DND-41 (cell line): ENCODE data around the gene LAPTM5.

Source experiments
- EZH2 ChIP-seq: IDR thresholded peaks from 3 replicates; pipeline ENCODE4 v1.6.1; 2012; ENCODE audit warnings: borderline replicate concordance, low read depth, mild to moderate bottlenecking, moderate library complexity, low read length, inconsistent platforms; ENCODE audit not compliant: severe bottlenecking
- TF ChIP-seq, protein P1 (sequence below): IDR thresholded peaks from 2 replicates; pipeline ENCODE4 v1.5.1; 2012; ENCODE audit warnings: borderline replicate concordance, low read length, moderate library complexity, mild to moderate bottlenecking; ENCODE audit not compliant: poor library complexity, severe bottlenecking; ENCODE audit errors: extremely low read depth

DNA sequence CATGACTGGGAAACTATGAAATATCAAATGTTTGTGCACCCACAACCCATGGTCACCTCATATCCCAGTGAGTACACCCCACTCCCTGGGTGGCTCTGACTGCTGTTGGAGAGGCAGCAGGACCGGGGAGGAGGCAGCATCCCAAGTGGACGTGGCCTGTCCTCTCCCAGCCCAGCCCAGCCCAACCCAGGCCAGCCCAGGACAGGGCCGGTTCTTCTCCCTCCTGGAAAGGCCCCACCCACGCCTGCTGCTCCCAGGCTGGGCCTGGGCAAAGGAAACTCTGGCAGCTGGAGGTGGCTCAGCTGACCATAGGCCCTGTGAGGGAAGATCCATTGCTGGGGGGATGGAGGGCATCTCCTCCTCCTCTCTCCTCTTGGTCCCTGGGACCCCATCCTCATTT is 53.3 kb downstream of the LAPTM5 start:
- TF ChIP-seq, protein P1, sequence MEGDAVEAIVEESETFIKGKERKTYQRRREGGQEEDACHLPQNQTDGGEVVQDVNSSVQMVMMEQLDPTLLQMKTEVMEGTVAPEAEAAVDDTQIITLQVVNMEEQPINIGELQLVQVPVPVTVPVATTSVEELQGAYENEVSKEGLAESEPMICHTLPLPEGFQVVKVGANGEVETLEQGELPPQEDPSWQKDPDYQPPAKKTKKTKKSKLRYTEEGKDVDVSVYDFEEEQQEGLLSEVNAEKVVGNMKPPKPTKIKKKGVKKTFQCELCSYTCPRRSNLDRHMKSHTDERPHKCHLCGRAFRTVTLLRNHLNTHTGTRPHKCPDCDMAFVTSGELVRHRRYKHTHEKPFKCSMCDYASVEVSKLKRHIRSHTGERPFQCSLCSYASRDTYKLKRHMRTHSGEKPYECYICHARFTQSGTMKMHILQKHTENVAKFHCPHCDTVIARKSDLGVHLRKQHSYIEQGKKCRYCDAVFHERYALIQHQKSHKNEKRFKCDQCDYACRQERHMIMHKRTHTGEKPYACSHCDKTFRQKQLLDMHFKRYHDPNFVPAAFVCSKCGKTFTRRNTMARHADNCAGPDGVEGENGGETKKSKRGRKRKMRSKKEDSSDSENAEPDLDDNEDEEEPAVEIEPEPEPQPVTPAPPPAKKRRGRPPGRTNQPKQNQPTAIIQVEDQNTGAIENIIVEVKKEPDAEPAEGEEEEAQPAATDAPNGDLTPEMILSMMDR, result no peak
- no peak for TF ChIP-seq EZH2
